Islet precursor cell (in vitro differentiated cells): ENCODE results near the gene DNAJA3.
A peak's percentile ranks its signal among the peaks of the same experiment; 100 is the strongest.

Experiments used
- DNase-seq: peaks from one replicate; pipeline ENCODE4 v3.0.0-alpha.2; 2018

The DNAJA3 gene

DNA sequence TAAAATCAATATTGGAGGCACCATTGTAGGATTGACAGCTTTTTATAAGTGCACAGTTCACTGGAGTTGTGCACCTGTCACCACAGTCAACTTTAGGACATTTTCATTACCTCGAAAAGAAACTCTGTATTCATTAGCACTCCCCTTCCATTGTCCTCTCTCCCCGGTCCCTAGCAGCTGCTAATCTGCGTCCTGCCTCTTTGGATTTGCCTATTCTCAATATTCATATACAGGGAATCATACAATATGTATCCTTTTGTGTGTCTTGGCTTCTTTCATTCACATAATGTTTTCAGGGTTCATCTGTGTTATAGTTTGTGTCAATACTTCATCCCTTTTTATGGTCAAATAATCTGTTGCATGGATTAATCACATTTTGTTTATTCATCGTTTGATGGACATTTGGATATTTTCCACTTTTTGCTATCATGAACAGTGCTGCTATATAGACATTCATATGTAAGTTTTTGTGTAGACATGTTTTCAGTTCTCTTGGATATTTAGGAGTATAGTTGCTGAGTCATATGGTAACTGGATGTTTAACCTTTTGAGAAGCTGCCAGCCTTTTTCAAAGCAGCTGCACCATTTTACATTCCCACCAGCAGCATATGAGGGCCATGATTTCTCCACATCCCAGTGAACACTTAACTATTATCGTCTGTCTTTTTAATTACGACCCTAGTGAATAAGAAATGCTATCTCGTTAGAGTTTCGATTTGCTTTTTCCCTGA lies 9.8 kb downstream of the DNAJA3 start:
- DNase-seq = no peak

DNA sequence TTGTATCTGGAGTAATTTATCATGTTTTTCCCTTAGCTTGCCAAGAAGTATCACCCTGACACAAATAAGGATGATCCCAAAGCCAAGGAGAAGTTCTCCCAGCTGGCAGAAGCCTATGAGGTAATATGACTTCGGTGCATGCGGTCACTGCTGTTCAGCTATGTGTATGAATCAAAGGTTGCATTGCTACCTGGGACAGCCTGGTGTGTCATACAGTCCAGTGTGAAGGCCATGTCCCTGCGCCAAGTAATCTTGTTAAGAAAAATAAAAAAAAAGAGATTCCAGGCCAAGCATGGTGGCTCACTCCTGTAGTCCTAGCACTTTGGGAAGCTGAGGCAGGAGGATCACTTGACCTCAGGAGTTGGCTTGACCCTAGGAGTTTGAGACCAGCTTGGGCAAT lies 11.7 kb downstream of the DNAJA3 start:
- no peak for DNase-seq

- no peak for DNase-seq
Measured at GRCh38 chr16:4442371-4442770, 16.7 kb downstream of the DNAJA3 start.

DNA sequence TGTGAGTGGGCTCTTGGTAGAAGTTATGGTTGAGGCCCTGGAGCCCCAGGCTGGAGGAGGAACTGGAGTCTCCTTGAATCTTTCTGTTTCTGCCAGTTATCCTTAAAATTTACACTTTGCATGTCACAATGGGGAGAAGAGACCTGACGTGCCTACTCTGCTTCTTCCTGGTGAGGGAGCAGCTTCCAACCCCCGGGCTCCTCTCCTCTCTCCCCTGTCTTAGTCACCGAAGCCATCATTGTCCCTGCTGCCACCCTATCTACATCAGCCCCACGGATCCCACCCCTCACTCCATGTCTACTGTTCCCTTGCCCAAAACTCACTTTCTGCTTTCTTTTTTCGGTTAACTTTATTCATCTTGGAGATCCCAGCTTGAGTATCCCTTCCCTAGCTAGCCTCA lies 17.6 kb downstream of the DNAJA3 start:
- DNase-seq = no peak

DNA sequence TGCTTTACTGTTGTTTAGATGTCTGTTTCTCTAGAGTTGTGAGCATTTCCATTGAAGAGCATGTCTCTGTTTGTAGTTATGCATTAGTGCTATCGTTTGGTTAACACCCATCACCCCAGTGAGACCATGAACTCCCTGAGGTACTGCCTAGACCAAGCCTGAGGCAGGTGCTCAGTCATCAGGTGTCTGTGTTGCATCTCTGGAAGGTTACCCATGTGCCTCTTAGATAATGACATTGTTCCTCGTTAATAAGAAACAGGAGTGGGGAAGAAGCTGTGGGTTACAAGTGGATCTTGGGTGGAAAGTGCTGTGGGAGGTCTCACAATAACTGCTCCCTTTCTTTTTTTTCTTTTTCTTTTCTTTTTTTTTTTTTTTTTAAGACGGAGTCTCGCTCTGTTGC lies 18.3 kb downstream of the DNAJA3 start:
- DNase-seq = no peak

DNA sequence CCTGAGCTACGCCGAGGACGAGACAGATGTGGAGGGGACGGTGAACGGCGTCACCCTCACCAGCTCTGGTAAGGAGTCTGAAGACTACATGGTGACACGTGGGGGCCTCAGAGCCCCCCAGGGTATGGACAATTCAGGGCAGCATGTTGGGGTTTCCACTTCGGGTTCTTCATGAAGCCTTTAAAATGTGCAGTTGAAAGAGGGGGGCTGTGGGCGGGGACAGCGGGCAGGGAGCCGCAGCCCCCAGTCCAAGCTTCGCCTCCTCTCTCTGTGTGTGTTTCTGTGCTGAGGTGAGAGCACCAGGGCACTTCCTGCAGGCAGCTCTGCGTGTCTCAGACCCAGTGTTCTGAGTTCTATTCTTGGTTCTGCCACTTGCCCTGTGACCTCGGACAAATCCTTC lies 24.8 kb downstream of the DNAJA3 start:
- no peak for DNase-seq

DNA sequence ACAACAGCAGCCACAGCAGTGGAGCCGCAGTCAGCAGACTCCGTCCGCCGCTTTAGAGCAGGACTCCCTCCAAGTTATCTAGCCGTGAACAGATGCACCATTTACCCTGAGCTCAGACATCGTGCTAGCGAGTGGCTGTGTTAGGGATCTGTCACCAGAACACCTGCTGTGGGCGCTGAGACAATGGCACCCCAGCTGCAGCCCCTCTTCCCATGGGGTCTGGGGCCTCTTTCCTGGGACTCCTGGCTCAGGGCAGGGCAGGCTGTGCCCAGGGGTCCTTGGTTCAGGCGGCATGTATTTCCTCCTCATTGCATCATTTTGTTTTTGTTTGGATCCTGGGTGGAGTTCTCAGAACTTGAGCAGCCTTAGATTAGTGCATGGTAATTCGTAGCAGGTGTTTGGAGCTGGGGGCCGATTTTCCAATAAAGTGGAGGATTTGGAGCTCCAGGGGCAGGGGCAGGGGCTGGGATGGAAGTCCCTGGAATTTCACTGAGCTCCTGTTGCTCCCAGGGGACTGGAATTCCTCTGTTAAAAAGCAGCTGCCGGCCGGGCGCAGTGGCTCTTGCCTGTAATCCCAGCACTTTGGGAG lies 25.4 kb downstream of the DNAJA3 start:
- no peak for DNase-seq

DNA sequence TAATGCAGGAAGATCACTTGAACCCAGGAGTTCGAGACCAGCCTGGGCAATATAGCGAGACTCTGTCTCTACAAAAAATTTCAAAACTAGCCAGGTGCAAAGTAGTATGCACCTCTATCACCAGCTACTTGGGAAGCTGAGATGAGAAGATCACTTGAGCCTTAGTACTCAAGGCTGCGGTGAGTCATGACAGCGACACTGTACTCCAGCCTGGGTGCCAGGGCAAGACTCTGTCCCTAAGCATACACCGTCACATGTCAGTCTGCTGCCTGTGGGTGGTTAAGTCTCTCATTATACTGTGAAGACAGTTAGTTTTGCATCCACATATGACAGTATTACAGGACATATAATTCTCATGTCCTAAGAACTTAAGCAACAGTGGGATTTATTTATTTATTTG lies 27.0 kb downstream of the DNAJA3 start:
- no peak for DNase-seq

GRCh38 chr16:4454623-4455022 lies 29.0 kb downstream of the DNAJA3 start:
- no peak for DNase-seq

DNA sequence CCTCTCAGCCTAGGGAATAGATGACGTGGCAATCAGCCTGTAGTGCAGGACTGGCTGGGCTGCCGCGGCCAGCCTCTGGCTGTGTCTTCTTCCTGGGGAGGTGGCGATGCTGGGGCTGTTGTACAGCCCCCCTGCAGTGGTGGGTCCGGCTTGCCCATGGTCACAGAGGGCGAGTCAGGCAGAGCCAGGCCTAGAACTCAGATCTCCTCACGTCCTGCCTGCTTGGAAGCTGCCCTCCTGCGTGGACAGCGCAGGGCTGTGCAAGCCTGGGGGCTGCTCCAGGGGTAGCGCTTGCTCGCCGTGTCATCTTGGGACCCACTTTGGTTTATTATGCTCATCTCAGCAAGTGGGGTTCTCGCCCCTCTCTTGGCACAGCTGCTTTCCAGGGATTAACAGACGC lies 29.4 kb downstream of the DNAJA3 start:
- DNase-seq = no peak

DNA sequence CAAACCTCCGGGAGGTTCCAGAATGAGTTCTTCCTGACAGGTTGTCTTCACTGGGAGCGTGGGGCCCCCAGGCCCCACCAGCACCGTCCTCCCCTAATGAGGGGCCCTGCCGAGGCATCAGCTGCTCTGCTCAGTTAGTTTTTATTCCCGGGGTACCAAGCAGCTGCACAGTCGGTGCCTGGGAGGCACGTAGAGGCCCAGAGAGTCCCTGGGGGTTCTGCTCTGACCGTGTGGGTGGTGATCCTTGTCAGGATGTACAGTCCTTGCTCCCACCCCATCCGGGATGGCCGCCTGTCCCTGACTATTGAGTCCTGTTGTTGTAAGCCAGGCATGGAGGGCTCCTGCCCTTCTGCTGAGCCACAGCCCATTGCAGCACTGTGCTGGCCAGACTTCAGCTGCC lies 30.3 kb downstream of the DNAJA3 start:
- DNase-seq = no peak

DNA sequence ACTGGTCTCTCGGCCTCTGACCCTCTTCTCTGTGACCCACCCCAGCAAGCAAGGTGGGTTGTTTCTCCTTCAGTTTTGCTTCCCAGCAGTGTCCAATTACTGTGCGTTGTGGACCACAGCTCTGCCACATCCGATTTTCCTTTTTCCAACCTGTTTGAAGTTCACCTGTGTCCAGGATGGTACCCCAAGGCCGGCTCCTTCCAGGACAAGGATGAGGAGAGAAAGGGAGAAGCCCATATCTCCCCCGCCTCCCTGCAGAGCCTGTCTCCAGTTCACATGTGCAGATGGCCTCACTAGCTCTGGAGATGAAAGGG lies 35.2 kb downstream of the DNAJA3 start:
- DNase-seq = no peak

GRCh38 chr16:4461250-4462085 lies 35.8 kb downstream of the DNAJA3 start:
- no peak for DNase-seq

- DNase-seq = no peak
Measured at GRCh38 chr16:4463522-4464163, 38.0 kb downstream of the DNAJA3 start.

DNA sequence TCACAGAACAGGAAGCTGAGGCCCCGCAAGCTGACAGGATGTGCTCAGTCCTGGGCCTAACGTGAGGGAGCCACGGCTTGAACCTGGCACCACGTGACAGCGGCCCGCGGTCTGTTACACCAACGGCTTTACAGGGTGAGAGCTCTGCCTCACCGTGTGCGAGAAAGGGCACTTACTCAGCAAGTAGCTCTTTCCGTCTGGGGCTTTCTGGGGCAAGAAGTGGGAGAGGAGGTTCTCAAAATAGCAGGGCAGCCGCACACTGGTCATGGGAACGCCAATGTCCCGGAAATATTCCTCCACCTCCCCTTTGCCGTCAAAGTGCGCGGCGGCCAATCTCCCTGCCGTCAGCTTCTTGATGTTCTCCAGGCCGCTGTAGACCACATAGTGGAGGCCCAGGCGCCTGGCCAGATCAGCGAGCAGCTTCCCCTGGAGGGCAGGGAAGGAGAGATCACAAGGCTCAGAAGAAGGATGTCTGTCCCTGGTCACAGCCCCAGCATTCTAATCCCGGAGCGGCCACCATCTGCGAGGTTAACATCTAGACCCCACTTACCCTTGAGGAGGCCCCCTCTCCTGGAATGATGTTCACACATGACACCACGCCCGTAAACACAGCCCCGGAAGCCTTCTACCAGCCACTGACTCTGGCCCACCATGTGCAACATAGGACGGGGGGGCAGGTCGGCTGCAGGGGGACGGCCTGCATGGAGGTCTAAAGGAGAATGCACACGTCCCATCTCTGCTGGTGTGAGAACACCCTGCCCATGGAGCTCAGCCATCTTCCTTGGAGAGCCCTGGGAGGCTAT lies 40.5 kb downstream of the DNAJA3 start:
- no peak for DNase-seq

- no peak for DNase-seq
Measured at GRCh38 chr16:4467916-4468315, 42.2 kb downstream of the DNAJA3 start.

- no peak for DNase-seq
Measured at GRCh38 chr16:4468972-4469371, 43.3 kb downstream of the DNAJA3 start.

DNA sequence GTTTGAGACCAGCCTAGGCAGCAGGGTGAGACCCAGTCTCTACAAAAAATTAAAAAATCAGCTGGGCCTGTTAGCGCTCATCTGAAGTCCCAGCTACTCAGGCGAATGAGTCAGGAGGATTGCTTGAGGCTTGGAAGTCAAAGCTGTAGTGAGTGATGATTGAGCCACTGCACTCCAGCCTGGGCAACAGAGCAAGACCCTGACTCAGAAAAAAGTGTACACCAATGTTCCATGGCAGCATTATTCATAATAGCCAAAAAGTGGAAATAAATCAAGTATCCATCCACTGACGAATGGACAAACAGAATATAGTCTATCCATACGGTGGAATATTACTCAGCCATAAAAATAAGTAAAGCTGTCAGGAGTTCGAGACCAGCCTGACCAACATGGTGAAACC lies 46.2 kb downstream of the DNAJA3 start:
- DNase-seq = no peak

DNA sequence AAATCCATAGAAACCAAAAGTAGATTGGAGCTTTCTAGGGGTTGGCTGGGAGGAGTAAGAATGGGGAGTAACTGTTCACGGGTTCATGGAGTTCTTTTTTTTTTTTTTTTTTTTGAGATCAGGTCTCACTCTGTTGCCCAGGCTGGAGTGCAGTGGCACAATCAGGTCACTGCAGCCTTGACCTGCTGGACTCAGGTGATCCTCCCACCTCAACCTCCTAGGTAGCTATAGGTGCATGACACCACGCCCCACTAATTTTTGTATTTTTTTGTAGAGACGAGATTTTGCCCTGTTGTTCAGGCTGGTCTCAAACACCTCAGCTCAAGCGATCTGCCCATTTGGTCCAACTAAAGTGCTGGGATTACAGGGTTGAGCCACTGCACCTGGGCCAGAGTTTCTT lies 47.2 kb downstream of the DNAJA3 start:
- DNase-seq = no peak

DNA sequence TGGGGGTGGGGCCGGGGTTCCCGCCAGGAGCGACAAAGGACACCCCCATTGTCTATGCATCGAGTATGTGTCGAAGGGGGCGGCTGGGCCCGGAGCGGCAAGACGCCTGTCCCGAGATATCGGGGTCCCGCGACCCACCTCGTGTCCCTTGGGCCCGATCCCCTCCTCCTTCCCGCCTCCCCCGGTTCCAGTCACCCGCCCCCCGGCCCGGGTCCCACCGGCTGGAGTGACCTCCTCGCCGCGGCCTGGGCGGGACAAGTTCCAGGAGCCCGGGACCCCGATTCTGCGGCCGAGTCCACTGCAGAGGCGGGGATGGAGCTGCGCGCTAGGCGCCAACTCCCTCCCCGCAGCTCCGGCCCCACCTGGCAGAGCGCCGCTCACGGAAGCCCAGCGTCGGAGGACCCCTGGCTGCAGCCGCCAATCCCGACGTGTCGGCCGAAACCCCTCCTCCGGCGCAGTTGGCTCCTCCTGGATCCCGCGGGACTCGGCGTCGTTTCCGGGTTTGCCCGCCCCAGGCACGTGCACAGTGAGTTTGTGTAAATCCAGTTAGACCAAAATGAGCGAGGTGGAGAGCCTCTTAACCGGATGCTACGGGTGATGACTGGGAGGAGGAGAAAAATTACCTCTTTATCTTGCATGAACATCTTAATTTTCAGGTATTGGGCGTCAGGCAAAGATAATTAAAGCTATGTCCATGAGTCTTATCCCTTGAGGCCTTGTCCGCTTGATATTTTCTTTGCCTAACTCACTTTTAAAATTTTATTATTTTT lies 48.7 kb downstream of the DNAJA3 start, which contains the start of gene NMRAL1:
NMRAL1 (minus strand) TSS at position 434 of the 770 bp plus-strand sequence. CDS start 493 bp downstream, outside the sequence.
- DNase-seq = peak; percentile 96

DNA sequence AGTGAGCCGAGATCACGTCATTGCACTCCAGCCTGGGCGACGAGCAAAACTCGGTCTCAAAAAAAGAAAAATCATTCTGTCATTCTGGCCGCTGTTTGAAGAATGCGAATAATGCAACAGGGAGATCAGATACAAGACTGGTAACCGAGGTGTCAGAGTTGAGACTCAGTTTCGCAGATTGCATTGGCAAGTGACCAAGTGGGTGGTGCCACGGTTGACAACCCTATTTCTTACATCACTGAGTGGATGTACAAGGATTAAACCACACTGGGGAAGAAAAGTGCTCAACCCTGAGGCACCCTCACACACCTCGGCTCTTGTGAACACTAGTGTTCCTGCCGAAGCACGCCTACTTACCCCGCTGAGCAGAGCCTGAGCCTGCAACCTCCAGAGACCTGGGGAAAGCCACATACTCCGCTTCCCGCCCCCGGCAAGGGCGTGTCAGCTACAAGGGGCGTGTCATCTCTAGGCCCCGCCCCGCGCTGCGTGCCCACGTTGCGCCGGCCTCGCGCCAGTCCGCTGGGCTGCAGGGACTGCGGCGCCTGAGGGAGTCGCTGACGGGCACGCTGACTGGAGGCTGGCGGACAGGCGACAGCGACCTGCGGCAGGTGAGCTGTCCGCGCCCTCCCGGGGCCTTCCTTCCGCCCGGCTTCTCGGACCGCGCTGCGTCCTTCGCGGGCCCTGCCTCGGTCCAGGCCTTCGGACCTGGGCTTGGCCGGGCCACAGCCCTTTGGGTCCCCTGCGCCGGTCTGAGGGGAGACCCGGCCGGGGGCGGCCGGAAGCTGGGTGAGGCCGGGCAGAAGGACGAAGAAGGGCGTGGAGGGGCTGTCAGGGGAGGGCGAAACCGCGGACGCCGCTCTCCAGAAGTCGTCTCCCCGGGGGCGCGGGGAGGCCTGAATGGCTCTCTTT lies 50.5 kb downstream of the DNAJA3 start, which contains the start of gene HMOX2:
HMOX2 (plus strand) TSS at position 519 of the 909 bp plus-strand sequence. CDS start 29,127 bp downstream, outside the sequence.
- peak; percentile 98 for DNase-seq
